Chondrocyte (in vitro differentiated cells): Measurements from ENCODE around the gene L3MBTL4. TPM values are rescaled to one million over a fixed set of nuclear protein-coding genes. Genes with fewer than 3 reads are reported as not detected.

Experiments used
- DNase-seq: peaks from one replicate; pipeline ENCODE4 v3.0.0; 2021; ENCODE audit warnings: mixed read lengths, low spot score
- H3K27ac Mint-ChIP-seq: one replicate; pipeline ENCODE4 v1.8.0; 2021; ENCODE audit warnings: mild to moderate bottlenecking, moderate library complexity, mixed read lengths; ENCODE audit not compliant: unreplicated experiment
- H3K27me3 Mint-ChIP-seq: 2 replicates; pipeline ENCODE4 v1.8.0; 2021; ENCODE audit warnings: low read depth, mixed read lengths
- H3K36me3 Mint-ChIP-seq: 2 replicates; pipeline ENCODE4 v1.8.0; 2021; ENCODE audit warnings: low read depth, mixed read lengths
- H3K4me1 Mint-ChIP-seq: 2 replicates; pipeline ENCODE4 v1.8.0; 2021; ENCODE audit warnings: low read depth, mild to moderate bottlenecking, mixed read lengths
- H3K4me3 Mint-ChIP-seq: one replicate; pipeline ENCODE4 v1.8.0; 2021; ENCODE audit warnings: mild to moderate bottlenecking, moderate library complexity, mixed read lengths; ENCODE audit not compliant: unreplicated experiment
- H3K9me3 Mint-ChIP-seq: 2 replicates; pipeline ENCODE4 v1.8.0; 2021; ENCODE audit warnings: low read depth, mixed read lengths
- total RNA-seq: library from RNA; stranded (reverse); gene quantifications from 3 replicates; pipeline ENCODE4 v1.2.1, GENCODE V29; 2021
- TF ChIP-seq, protein P1 (sequence below): fragments of 200-600 bp; sonication (generic); IDR thresholded peaks from 2 replicates; pipeline ENCODE4 v1.5.0; 2021; ENCODE audit warnings: antibody characterized with exemption, mild to moderate bottlenecking, moderate library complexity

The L3MBTL4 gene
- total RNA-seq, 1 donor from 2014 or later = 1.0 TPM

DNA sequence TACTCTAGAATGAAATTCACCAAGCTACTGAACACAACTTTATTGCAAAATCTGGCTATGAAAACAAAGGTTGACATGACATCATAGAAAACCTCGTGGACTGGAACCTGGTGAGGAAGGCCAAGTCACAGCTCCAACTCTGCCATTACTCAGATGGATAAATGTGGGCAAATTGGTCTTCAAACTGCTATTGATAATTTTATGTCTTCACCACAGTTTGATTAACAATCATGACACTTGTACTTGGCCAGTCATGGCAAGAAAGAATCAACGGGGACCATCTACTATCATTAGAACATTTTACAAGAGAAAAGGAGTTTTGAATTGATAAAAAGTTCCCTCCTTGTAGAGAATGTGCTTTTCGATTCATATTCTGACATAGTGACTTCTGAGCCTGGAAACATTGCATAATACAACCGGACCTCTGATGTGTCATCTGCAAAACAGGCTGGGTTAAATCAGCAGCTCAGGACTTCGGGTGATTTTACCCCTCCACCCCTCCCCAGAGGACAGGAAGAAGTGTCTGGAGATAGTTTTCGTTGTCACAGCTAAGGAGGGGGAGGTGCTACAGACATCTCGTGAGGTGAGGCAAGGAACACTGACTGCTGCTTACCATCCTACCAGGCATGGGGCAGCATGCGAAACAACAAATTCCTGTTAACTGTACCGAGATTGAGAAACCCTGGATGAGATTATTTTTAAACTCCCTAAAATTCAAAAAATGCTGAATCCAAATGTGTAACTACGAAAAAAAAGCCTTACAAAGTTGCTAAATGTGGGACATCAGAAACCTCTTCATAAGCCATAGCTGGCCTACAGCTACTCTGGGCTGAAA is 8.4 kb downstream of the L3MBTL4 start:
- peaks cover 2% of the 10 kb centered on the region for H3K27me3 Mint-ChIP-seq
- H3K27ac Mint-ChIP-seq = peak overlapping the region; percentile 69
- no peak overlapping the region for H3K4me3 Mint-ChIP-seq
- DNase-seq = no peak
- H3K9me3 Mint-ChIP-seq = no peaks in the 10 kb centered on the region
- peaks cover 23% of the 10 kb centered on the region for H3K4me1 Mint-ChIP-seq
- H3K36me3 Mint-ChIP-seq = no peaks in the 10 kb centered on the region
- TF ChIP-seq, protein P1, sequence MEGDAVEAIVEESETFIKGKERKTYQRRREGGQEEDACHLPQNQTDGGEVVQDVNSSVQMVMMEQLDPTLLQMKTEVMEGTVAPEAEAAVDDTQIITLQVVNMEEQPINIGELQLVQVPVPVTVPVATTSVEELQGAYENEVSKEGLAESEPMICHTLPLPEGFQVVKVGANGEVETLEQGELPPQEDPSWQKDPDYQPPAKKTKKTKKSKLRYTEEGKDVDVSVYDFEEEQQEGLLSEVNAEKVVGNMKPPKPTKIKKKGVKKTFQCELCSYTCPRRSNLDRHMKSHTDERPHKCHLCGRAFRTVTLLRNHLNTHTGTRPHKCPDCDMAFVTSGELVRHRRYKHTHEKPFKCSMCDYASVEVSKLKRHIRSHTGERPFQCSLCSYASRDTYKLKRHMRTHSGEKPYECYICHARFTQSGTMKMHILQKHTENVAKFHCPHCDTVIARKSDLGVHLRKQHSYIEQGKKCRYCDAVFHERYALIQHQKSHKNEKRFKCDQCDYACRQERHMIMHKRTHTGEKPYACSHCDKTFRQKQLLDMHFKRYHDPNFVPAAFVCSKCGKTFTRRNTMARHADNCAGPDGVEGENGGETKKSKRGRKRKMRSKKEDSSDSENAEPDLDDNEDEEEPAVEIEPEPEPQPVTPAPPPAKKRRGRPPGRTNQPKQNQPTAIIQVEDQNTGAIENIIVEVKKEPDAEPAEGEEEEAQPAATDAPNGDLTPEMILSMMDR = no peak

DNA sequence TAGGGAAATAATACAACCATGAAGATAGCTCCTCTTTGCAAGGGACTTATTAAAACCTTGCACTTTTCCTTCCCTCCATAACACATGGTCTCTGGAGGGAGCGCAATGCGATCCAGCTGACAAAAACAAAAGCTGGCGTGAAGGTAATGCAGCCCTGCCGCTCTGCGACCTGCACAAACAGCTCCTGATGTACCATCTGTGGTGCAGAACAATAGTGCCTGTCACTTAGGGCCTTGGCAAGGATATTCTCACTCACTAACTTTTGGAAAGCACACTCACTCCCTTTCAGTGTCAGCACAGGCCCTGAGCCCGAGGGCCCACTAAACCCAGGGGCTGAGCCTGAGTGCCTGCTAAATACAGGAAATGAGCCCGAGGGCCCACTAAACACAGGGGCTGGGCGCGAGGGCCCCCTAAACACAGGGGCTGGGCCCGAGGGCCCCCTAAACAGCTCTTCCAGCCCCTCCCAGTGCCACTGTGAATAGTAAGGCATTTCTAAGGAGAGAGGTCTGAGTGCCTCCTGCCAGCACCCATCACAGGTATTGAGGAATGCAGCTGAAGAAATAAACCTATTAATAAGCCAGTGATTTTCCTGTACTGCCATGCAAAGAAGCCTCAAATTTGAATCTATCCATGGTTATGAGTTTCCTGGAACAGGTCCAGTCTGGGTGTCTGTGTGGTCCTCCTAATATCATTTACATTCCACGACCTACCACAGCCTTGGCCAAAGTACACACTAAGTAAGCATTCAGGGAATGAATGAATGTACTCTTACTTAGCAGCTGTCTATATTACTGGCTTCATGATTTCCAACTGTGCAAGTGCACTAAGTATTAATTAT is 9.3 kb downstream of the L3MBTL4 start:
- Mint-ChIP-seq H3K27ac (no peak overlapping the region), H3K4me3 (no peak overlapping the region), H3K27me3 (peaks cover 2% of the 10 kb centered on the region), H3K4me1 (peaks cover 25% of the 10 kb centered on the region), H3K9me3 (no peaks in the 10 kb centered on the region), H3K36me3 (no peaks in the 10 kb centered on the region)
- no peak for DNase-seq
- TF ChIP-seq, protein P1 = no peak

GRCh38 chr18:6404834-6405233 is 9.9 kb downstream of the L3MBTL4 start:
- TF ChIP-seq, protein P1 = no peak
- Mint-ChIP-seq H3K27ac (no peak overlapping the region), H3K4me3 (no peak overlapping the region), H3K27me3 (peaks cover 2% of the 10 kb centered on the region), H3K36me3 (no peaks in the 10 kb centered on the region), H3K9me3 (no peaks in the 10 kb centered on the region), H3K4me1 (peaks cover 25% of the 10 kb centered on the region)
- no peak for DNase-seq

DNA sequence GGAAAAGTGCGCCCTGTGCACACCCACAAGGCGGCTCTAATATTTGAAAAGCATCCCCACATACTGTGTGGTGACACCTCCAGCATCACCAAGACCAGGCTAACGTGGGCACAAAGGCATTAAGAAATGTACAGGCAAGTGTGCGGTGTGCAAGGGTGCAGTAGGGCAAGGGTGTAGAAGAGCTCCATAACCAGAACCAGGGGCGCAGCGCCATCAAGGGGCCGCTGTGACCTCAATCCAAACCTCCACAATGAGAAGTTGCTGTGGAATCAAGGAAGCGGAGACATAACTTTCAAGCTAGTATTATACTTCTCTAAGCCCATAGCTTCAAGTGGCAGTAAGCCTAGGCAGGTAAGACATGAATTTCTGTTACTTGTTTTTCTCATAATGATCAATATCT is 13.0 kb downstream of the L3MBTL4 start:
- no peak for DNase-seq
- TF ChIP-seq, protein P1 = peak; percentile 61
- Mint-ChIP-seq H3K27me3 (peaks cover 2% of the 10 kb centered on the region), H3K36me3 (no peaks in the 10 kb centered on the region), H3K4me3 (no peak overlapping the region), H3K4me1 (peaks cover 22% of the 10 kb centered on the region), H3K9me3 (no peaks in the 10 kb centered on the region), H3K27ac (no peak overlapping the region)

GRCh38 chr18:6399776-6400175 is 14.9 kb downstream of the L3MBTL4 start:
- Mint-ChIP-seq H3K27me3 (peaks cover 3% of the 10 kb centered on the region), H3K4me1 (peaks cover 9% of the 10 kb centered on the region), H3K36me3 (no peaks in the 10 kb centered on the region), H3K4me3 (no peak overlapping the region), H3K9me3 (no peaks in the 10 kb centered on the region), H3K27ac (no peak overlapping the region)
- DNase-seq = no peak
- TF ChIP-seq, protein P1 = no peak
